ENCODE data around the gene NAPA. TPM values are rescaled to one million over a fixed set of nuclear protein-coding genes. Genes with fewer than 3 reads are reported as not detected.
A peak's percentile ranks its signal among the peaks of the same experiment; 100 is the strongest.

NAPA gene
- polyA plus RNA-seq, 4 donors, result 76.4 to 119 (median 107) TPM

- Histone ChIP-seq H3K4me3 (ENCODE audit: low read depth in 1 of 3, low read length in 3 of 3) (no peak overlapping the region), H3K36me3 (ENCODE audit: control insufficient read depth in 3 of 3, insufficient read depth in 2 of 3, low read depth in 1 of 3, low read length in 3 of 3) (no peaks in the 10 kb centered on the region), H3K27ac (ENCODE audit: low read depth in 1 of 3, low read length in 2 of 3) (no peak overlapping the region), H3K9me3 (ENCODE audit: control insufficient read depth in 2 of 2, insufficient read depth in 1 of 2, low read depth in 1 of 2, low read length in 1 of 2) (no peaks in the 10 kb centered on the region), H3K4me1 (ENCODE audit: control insufficient read depth in 3 of 3, insufficient read depth in 2 of 3, low read depth in 1 of 3, low read length in 2 of 3) (no peaks in the 10 kb centered on the region), H3K27me3 (ENCODE audit: control insufficient read depth in 3 of 3, insufficient read depth in 3 of 3, low read length in 3 of 3) (peaks cover 0 to 49% (median 24%) of the 10 kb centered on the region in 3 donors)
- FAIRE-seq (no peak), DNase-seq (no peak)
- WGBS, 3 donors, result 59 to 69% (median 64%) methylated on average over 10 of the region's 10 CpGs
These were observed 50.0 kb downstream of the NAPA start for GRCh38 chr19:47464675-47465419.

- Histone ChIP-seq H3K9me3 (ENCODE audit: control insufficient read depth in 2 of 2, insufficient read depth in 1 of 2, low read depth in 1 of 2, low read length in 1 of 2) (no peaks in the 10 kb centered on the region), H3K4me1 (ENCODE audit: control insufficient read depth in 3 of 3, insufficient read depth in 2 of 3, low read depth in 1 of 3, low read length in 2 of 3) (peaks cover 0 to 2% (median 0%) of the 10 kb centered on the region in 3 donors), H3K27me3 (ENCODE audit: control insufficient read depth in 3 of 3, insufficient read depth in 3 of 3, low read length in 3 of 3) (peaks cover 0 to 48% (median 15%) of the 10 kb centered on the region in 3 donors), H3K4me3 (ENCODE audit: low read depth in 1 of 3, low read length in 3 of 3) (no peak overlapping the region), H3K27ac (ENCODE audit: low read depth in 1 of 3, low read length in 2 of 3) (no peak overlapping the region), H3K36me3 (ENCODE audit: control insufficient read depth in 3 of 3, insufficient read depth in 2 of 3, low read depth in 1 of 3, low read length in 3 of 3) (no peaks in the 10 kb centered on the region)
- WGBS, 3 donors, result 65 to 82% (median 78%) methylated on average over 5 of the region's 5 CpGs
- FAIRE-seq, result no peak
- DNase-seq, result no peak
These were observed 53.0 kb downstream of the NAPA start for GRCh38 chr19:47461876-47462275.

GRCh38 chr19:47459477-47459876, 55.4 kb downstream of the NAPA start:
- Histone ChIP-seq H3K4me3 (ENCODE audit: low read depth in 1 of 3, low read length in 3 of 3) (no peak overlapping the region), H3K4me1 (ENCODE audit: control insufficient read depth in 3 of 3, insufficient read depth in 2 of 3, low read depth in 1 of 3, low read length in 2 of 3) (peaks cover 0 to 2% (median 0%) of the 10 kb centered on the region in 3 donors), H3K36me3 (ENCODE audit: control insufficient read depth in 3 of 3, insufficient read depth in 2 of 3, low read depth in 1 of 3, low read length in 3 of 3) (no peaks in the 10 kb centered on the region), H3K27me3 (ENCODE audit: control insufficient read depth in 3 of 3, insufficient read depth in 3 of 3, low read length in 3 of 3) (peaks cover 0 to 56% (median 24%) of the 10 kb centered on the region in 3 donors), H3K27ac (ENCODE audit: low read depth in 1 of 3, low read length in 2 of 3) (no peak overlapping the region), H3K9me3 (ENCODE audit: control insufficient read depth in 2 of 2, insufficient read depth in 1 of 2, low read depth in 1 of 2, low read length in 1 of 2) (peaks cover 0 to 12% of the 10 kb centered on the region in 2 donors)
- WGBS, 3 donors, result 87 to 92% (median 90%) methylated on average over 14 of the region's 14 CpGs
- FAIRE-seq (no peak), DNase-seq (no peak)

- WGBS, 3 donors, result 20 to 30% (median 22%) methylated on average over 5 of the region's 5 CpGs
- no peak overlapping the region for H3K4me3 ChIP-seq (ENCODE audit: low read depth in 1 of 3, low read length in 3 of 3)
- FAIRE-seq, result no peak
- H3K9me3 ChIP-seq (ENCODE audit: control insufficient read depth in 2 of 2, insufficient read depth in 1 of 2, low read depth in 1 of 2, low read length in 1 of 2), result peaks cover 0 to 12% of the 10 kb centered on the region in 2 donors
- H3K27me3 ChIP-seq (ENCODE audit: control insufficient read depth in 3 of 3, insufficient read depth in 3 of 3, low read length in 3 of 3), result peaks cover 0 to 62% (median 24%) of the 10 kb centered on the region in 3 donors
- DNase-seq, result no peak
- H3K36me3 ChIP-seq (ENCODE audit: control insufficient read depth in 3 of 3, insufficient read depth in 2 of 3, low read depth in 1 of 3, low read length in 3 of 3), result no peaks in the 10 kb centered on the region
- H3K27ac ChIP-seq (ENCODE audit: low read depth in 1 of 3, low read length in 2 of 3), result no peak overlapping the region
- peaks cover 0 to 2% (median 0%) of the 10 kb centered on the region in 3 donors for H3K4me1 ChIP-seq (ENCODE audit: control insufficient read depth in 3 of 3, insufficient read depth in 2 of 3, low read depth in 1 of 3, low read length in 2 of 3)
These were observed 56.2 kb downstream of the NAPA start for GRCh38 chr19:47458672-47459071.

- no peak for FAIRE-seq
- WGBS, 3 donors, result 30 to 39% (median 31%) methylated on average over 53 to 77 of the region's 77 CpGs
- Histone ChIP-seq H3K27me3 (ENCODE audit: control insufficient read depth in 3 of 3, insufficient read depth in 3 of 3, low read length in 3 of 3) (peaks cover 0 to 62% (median 24%) of the 10 kb centered on the region in 3 donors), H3K4me3 (ENCODE audit: low read depth in 1 of 3, low read length in 3 of 3) (no peak overlapping the region), H3K27ac (ENCODE audit: low read depth in 1 of 3, low read length in 2 of 3) (no peak overlapping the region), H3K9me3 (ENCODE audit: control insufficient read depth in 2 of 2, insufficient read depth in 1 of 2, low read depth in 1 of 2, low read length in 1 of 2) (peaks cover 0 to 12% of the 10 kb centered on the region in 2 donors), H3K36me3 (ENCODE audit: control insufficient read depth in 3 of 3, insufficient read depth in 2 of 3, low read depth in 1 of 3, low read length in 3 of 3) (no peaks in the 10 kb centered on the region), H3K4me1 (ENCODE audit: control insufficient read depth in 3 of 3, insufficient read depth in 2 of 3, low read depth in 1 of 3, low read length in 2 of 3) (peaks cover 0 to 2% (median 0%) of the 10 kb centered on the region in 3 donors)
- DNase-seq, result peak in 1 of 2 donors; percentile 21
These were observed 58.0 kb downstream of the NAPA start for GRCh38 chr19:47456721-47457474.

GRCh38 chr19:47450478-47450877, 64.4 kb downstream of the NAPA start:
- peaks cover 0 to 4% of the 10 kb centered on the region in 2 donors for H3K9me3 ChIP-seq (ENCODE audit: control insufficient read depth in 2 of 2, insufficient read depth in 1 of 2, low read depth in 1 of 2, low read length in 1 of 2)
- FAIRE-seq (no peak), DNase-seq (no peak)
- WGBS, 3 donors, result 51 to 63% (median 61%) methylated on average over 7 of the region's 7 CpGs
- peaks cover 6 to 68% (median 9%) of the 10 kb centered on the region in 3 donors for H3K27me3 ChIP-seq (ENCODE audit: control insufficient read depth in 3 of 3, insufficient read depth in 3 of 3, low read length in 3 of 3)
- H3K27ac ChIP-seq (ENCODE audit: low read depth in 1 of 3, low read length in 2 of 3), result no peak overlapping the region
- no peaks in the 10 kb centered on the region for H3K36me3 ChIP-seq (ENCODE audit: control insufficient read depth in 3 of 3, insufficient read depth in 2 of 3, low read depth in 1 of 3, low read length in 3 of 3)
- peaks cover 0 to 9% (median 5%) of the 10 kb centered on the region in 3 donors for H3K4me1 ChIP-seq (ENCODE audit: control insufficient read depth in 3 of 3, insufficient read depth in 2 of 3, low read depth in 1 of 3, low read length in 2 of 3)
- no peak overlapping the region for H3K4me3 ChIP-seq (ENCODE audit: low read depth in 1 of 3, low read length in 3 of 3)

- peaks cover 0 to 4% of the 10 kb centered on the region in 2 donors for H3K9me3 ChIP-seq (ENCODE audit: control insufficient read depth in 2 of 2, insufficient read depth in 1 of 2, low read depth in 1 of 2, low read length in 1 of 2)
- WGBS, 3 donors, result 24 to 32% (median 29%) methylated on average over 9 of the region's 9 CpGs
- H3K27ac ChIP-seq (ENCODE audit: low read depth in 1 of 3, low read length in 2 of 3), result no peak overlapping the region
- H3K27me3 ChIP-seq (ENCODE audit: control insufficient read depth in 3 of 3, insufficient read depth in 3 of 3, low read length in 3 of 3), result peaks cover 6 to 73% (median 17%) of the 10 kb centered on the region in 3 donors
- no peak for DNase-seq
- FAIRE-seq, result no peak
- no peaks in the 10 kb centered on the region for H3K36me3 ChIP-seq (ENCODE audit: control insufficient read depth in 3 of 3, insufficient read depth in 2 of 3, low read depth in 1 of 3, low read length in 3 of 3)
- peaks cover 0 to 9% (median 5%) of the 10 kb centered on the region in 3 donors for H3K4me1 ChIP-seq (ENCODE audit: control insufficient read depth in 3 of 3, insufficient read depth in 2 of 3, low read depth in 1 of 3, low read length in 2 of 3)
- no peak overlapping the region for H3K4me3 ChIP-seq (ENCODE audit: low read depth in 1 of 3, low read length in 3 of 3)
These were observed 66.5 kb downstream of the NAPA start for GRCh38 chr19:47448360-47448727.

- DNase-seq (peak; percentile 30 to 67), FAIRE-seq (no peak)
- Histone ChIP-seq H3K36me3 (ENCODE audit: control insufficient read depth in 3 of 3, insufficient read depth in 2 of 3, low read depth in 1 of 3, low read length in 3 of 3) (no peaks in the 10 kb centered on the region), H3K4me1 (ENCODE audit: control insufficient read depth in 3 of 3, insufficient read depth in 2 of 3, low read depth in 1 of 3, low read length in 2 of 3) (peaks cover 0 to 9% (median 5%) of the 10 kb centered on the region in 3 donors), H3K27ac (ENCODE audit: low read depth in 1 of 3, low read length in 2 of 3) (no peak overlapping the region), H3K4me3 (ENCODE audit: low read depth in 1 of 3, low read length in 3 of 3) (no peak overlapping the region), H3K9me3 (ENCODE audit: control insufficient read depth in 2 of 2, insufficient read depth in 1 of 2, low read depth in 1 of 2, low read length in 1 of 2) (peaks cover 0 to 4% of the 10 kb centered on the region in 2 donors), H3K27me3 (ENCODE audit: control insufficient read depth in 3 of 3, insufficient read depth in 3 of 3, low read length in 3 of 3) (peaks cover 6 to 78% (median 17%) of the 10 kb centered on the region in 3 donors)
- WGBS, 3 donors, result 5 to 17% (median 17%) methylated on average over 69 to 95 of the region's 95 CpGs
These were observed 67.1 kb downstream of the NAPA start for GRCh38 chr19:47447470-47448359.
